Activated CD8-positive, alpha-beta T cell treated with anti-CD3 and anti-CD28 coated beads for 36 hours (primary cell): ENCODE data around the gene HEPACAM. TPM values are rescaled to one million over a fixed set of nuclear protein-coding genes. Genes with fewer than 3 reads are reported as not detected.

ENCODE experiments used
- ATAC-seq: fragments of 200-7000 bp; cut with Tn5 transposase; one replicate; pipeline ENCODE4 v1.10.0; 2021; ENCODE audit warnings: mild to moderate bottlenecking, moderate library complexity
- CTCF ChIA-PET: fragments of 350-600 bp; sonication (Branson Sonifier 250); formaldehyde crosslinking; loops from one replicate; lab custom pipeline; 2021; ENCODE audit warnings: antibody characterized with exemption; lab: Charles Lee
- POLR2A ChIA-PET: fragments of 350-600 bp; sonication (Branson Sonifier 250); formaldehyde crosslinking; loops from one replicate; lab custom pipeline; 2021; ENCODE audit warnings: antibody characterized with exemption; lab: Charles Lee
- DNase-seq: peaks from one replicate; pipeline ENCODE4 v3.0.0-alpha.2; 2020
- H3K27ac Mint-ChIP-seq: one replicate; pipeline ENCODE4 v1.8.0; 2021; ENCODE audit warnings: mild to moderate bottlenecking, mixed read lengths
- H3K27me3 Mint-ChIP-seq: one replicate; pipeline ENCODE4 v1.8.0; 2021; ENCODE audit warnings: mixed read lengths
- H3K36me3 Mint-ChIP-seq: one replicate; pipeline ENCODE4 v1.8.0; 2021; ENCODE audit warnings: low read depth, mixed read lengths
- H3K4me1 Mint-ChIP-seq: one replicate; pipeline ENCODE4 v1.8.0; 2021; ENCODE audit warnings: low read depth, mixed read lengths
- H3K4me3 Mint-ChIP-seq: one replicate; pipeline ENCODE4 v1.8.0; 2021; ENCODE audit warnings: mild to moderate bottlenecking, moderate library complexity, mixed read lengths
- H3K9me3 Mint-ChIP-seq: one replicate; pipeline ENCODE4 v1.8.0; 2021; ENCODE audit warnings: mixed read lengths
- intact Hi-C: fragments of 100-400 bp; cut with micrococcal nuclease; formaldehyde crosslinking; loops from one replicate; pipeline ENCODE4 v1.10.0; 2022
- total RNA-seq, 2 experiments: library from RNA; stranded (reverse); gene quantifications; one replicate each; pipeline ENCODE4 v1.2.3, GENCODE V29; 2021
- TF ChIP-seq, protein P1 (sequence below): fragments of 200-600 bp; IDR thresholded peaks from one replicate; pipeline ENCODE4 v1.8.0; 2022; ENCODE audit warnings: antibody characterized with exemption, mild to moderate bottlenecking

HEPACAM gene
- total RNA-seq, 2 experiments from 2014 or later, result 0.11 TPM; not detected in 1

DNA sequence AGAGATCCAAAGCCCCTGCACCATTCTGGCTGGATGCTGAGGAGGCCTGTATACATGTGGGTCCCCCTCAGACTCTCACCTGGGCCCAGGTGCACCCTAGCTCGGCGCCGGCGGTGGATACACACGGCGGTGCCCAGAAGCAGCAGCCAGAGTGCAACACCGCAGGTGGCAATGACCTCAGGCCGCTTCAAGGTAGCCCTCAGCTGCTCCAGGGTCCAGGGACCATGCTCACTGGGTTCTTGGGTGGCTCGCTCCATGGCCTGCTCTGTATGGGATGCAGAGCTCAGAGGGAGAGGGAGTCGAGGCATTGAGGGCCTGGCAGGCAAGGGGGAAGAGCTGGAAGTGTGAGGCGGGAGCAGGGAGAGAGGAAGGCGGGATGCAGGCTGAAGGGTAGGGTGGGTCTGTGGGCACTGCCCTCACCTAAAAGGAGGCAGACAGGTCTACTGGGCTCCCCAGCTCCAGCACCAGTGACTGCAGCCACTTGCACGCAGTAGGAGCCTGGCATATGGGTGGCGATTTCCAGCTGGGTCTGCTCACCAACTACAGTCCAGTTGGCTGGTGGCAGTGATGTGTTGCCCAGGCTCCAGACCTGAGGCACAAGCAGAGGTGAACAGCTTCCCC, 42.0 kb downstream of the HEPACAM start:
- TF ChIP-seq, protein P1, sequence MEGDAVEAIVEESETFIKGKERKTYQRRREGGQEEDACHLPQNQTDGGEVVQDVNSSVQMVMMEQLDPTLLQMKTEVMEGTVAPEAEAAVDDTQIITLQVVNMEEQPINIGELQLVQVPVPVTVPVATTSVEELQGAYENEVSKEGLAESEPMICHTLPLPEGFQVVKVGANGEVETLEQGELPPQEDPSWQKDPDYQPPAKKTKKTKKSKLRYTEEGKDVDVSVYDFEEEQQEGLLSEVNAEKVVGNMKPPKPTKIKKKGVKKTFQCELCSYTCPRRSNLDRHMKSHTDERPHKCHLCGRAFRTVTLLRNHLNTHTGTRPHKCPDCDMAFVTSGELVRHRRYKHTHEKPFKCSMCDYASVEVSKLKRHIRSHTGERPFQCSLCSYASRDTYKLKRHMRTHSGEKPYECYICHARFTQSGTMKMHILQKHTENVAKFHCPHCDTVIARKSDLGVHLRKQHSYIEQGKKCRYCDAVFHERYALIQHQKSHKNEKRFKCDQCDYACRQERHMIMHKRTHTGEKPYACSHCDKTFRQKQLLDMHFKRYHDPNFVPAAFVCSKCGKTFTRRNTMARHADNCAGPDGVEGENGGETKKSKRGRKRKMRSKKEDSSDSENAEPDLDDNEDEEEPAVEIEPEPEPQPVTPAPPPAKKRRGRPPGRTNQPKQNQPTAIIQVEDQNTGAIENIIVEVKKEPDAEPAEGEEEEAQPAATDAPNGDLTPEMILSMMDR, result no peak
- no peak for DNase-seq
- ChIA-PET POLR2A (no interaction called here), CTCF (interaction anchor here (0.6 to 2.5 kb wide), 3 partner anchors 18 to 357 kb away, joined by 3 to 7 read pairs (median 4); no protein-coding TSS in a partner anchor)
- no peaks in the 10 kb centered on the region for H3K27me3 Mint-ChIP-seq
- H3K4me1 Mint-ChIP-seq, result peaks cover 2% of the 10 kb centered on the region
- no peaks in the 10 kb centered on the region for H3K9me3 Mint-ChIP-seq
- intact Hi-C loops, result no loop called here
- no peak overlapping the region for H3K27ac Mint-ChIP-seq
- H3K36me3 Mint-ChIP-seq, result no peaks in the 10 kb centered on the region
- no peak overlapping the region for H3K4me3 Mint-ChIP-seq
- no peak for ATAC-seq

DNA sequence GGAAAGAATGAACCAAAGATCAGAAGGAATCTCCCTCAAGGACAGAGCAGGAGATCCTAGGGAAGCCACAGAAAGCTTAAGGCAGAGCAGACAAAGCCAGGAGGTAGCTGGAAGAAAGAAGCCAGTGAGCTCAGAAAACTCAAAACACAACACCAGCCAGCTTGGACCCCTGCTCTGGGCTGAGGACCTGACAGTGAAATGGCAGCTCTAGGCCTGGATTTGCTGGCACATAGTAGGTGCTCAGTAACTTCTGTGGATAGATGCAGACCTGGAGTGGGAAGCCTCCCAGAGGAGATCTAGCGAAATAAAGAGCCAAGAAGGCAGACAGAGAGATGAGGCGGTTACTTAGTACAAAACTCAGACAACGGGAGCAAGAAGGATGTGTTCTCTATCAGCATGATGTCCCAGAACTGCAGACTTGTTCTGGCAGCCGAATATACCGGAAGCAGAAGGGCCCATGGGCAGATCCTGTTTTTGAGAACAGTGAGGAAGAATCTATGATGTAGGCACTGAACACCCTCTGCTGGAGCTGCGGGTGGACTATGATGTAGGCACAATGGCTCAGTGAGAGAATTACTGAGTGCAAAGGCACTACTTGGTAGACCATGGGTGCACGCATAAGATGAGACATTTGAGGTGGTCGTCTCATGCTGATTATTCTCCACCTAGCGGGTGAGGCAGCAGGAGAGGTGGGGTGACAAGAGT, 42.9 kb downstream of the HEPACAM start:
- intact Hi-C loops, result no loop called here
- Mint-ChIP-seq H3K27ac (no peak overlapping the region), H3K27me3 (no peaks in the 10 kb centered on the region), H3K9me3 (no peaks in the 10 kb centered on the region), H3K4me1 (peaks cover 2% of the 10 kb centered on the region), H3K36me3 (no peaks in the 10 kb centered on the region), H3K4me3 (no peak overlapping the region)
- POLR2A ChIA-PET, result no interaction called here
- TF ChIP-seq, protein P1, result no peak
- CTCF ChIA-PET, result interaction anchor here (0.6 to 3.3 kb wide), 4 partner anchors 17 to 358 kb away, joined by 3 to 10 read pairs (median 6); partner anchors contain the start of gene ROBO3
- no peak for DNase-seq
- no peak for ATAC-seq

DNA sequence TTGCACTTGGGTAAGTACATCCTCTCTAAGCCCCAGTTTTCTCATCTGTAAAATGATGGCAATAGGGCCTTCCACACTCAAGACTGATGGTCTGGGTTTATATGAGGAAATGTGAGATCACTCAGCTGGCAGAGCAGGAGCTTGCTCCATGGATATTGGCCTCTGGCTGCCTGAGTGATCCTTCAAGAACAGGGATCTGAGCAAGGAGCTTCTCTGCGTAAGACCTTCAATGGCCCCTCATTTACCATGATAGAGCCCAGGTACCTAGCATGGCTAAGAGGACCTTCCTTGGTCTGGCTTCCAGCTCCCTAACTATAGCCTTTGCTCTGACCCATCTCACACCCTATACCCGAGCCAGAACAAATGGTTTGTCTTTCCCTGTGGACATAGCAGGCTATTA, 43.7 kb downstream of the HEPACAM start:
- ATAC-seq (no peak), DNase-seq (no peak)
- TF ChIP-seq, protein P1, result no peak
- H3K27me3 Mint-ChIP-seq, result no peaks in the 10 kb centered on the region
- no peak overlapping the region for H3K27ac Mint-ChIP-seq
- intact Hi-C loops, result no loop called here
- H3K36me3 Mint-ChIP-seq, result no peaks in the 10 kb centered on the region
- ChIA-PET CTCF (interaction anchor here (0.9 to 3.3 kb wide), 3 partner anchors 16 to 26 kb away, joined by 3 to 10 read pairs (median 7); partner anchors contain the start of gene ROBO3), POLR2A (no interaction called here)
- no peak overlapping the region for H3K4me3 Mint-ChIP-seq
- no peaks in the 10 kb centered on the region for H3K9me3 Mint-ChIP-seq
- H3K4me1 Mint-ChIP-seq, result no peaks in the 10 kb centered on the region

DNA sequence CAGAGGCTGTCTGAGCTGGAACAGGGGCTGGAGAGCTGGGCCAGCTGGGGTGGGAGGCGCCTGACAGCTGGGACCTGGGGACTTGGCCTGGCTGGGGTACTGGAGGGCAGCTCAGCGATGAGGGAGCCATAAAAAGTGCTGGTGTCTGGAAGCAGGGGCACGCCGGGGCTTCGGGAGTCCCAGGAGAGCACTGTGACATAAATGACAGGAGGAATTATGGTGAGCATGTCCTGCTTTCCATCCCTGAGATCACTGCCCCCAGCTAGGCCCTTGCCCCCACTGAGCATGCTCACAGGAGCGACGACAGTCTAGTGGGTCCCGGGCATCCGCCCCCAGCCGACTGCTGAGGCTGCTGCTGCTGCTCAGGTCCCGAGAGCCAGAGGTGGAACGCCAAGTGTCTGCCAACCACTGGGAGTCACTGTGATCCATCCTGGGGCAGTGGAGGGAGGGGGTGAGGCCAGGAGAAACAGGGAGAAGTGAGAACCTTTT, 44.4 kb downstream of the HEPACAM start:
- Mint-ChIP-seq H3K27ac (no peak overlapping the region), H3K4me3 (no peak overlapping the region), H3K4me1 (no peaks in the 10 kb centered on the region), H3K9me3 (no peaks in the 10 kb centered on the region), H3K36me3 (no peaks in the 10 kb centered on the region), H3K27me3 (no peaks in the 10 kb centered on the region)
- TF ChIP-seq, protein P1, result no peak
- ChIA-PET CTCF (interaction anchor here (0.9 to 3.3 kb wide), 4 partner anchors 15 to 25 kb away, joined by 3 to 10 read pairs (median 7); partner anchors contain the start of gene ROBO3), POLR2A (no interaction called here)
- ATAC-seq, result no peak
- DNase-seq, result no peak
- intact Hi-C loops, result no loop called here
